Neural crest cell (in vitro differentiated cells): ENCODE data around the gene TBC1D19. TPM values are rescaled to one million over a fixed set of nuclear protein-coding genes. Genes with fewer than 3 reads are reported as not detected.

Experiments
- DNase-seq: peaks from one replicate; pipeline ENCODE4 v3.0.0; 2021; ENCODE audit warnings: low read depth, mixed read lengths, low spot score
- H3K27ac Mint-ChIP-seq: one replicate; pipeline ENCODE4 v1.8.0; 2021; ENCODE audit warnings: mild to moderate bottlenecking, mixed read lengths; ENCODE audit not compliant: unreplicated experiment
- H3K27me3 Mint-ChIP-seq: 2 replicates; pipeline ENCODE4 v1.8.0; 2021; ENCODE audit warnings: low read depth, mild to moderate bottlenecking, mixed read lengths
- H3K36me3 Mint-ChIP-seq: 2 replicates; pipeline ENCODE4 v1.8.0; 2021; ENCODE audit warnings: low read depth, mild to moderate bottlenecking, mixed read lengths
- H3K4me1 Mint-ChIP-seq: 2 replicates; pipeline ENCODE4 v1.8.0; 2021; ENCODE audit warnings: mixed read lengths
- H3K4me3 Mint-ChIP-seq: one replicate; pipeline ENCODE4 v1.8.0; 2021; ENCODE audit warnings: mild to moderate bottlenecking, mixed read lengths
- H3K9me3 Mint-ChIP-seq: 2 replicates; pipeline ENCODE4 v1.8.0; 2021; ENCODE audit warnings: mixed read lengths
- total RNA-seq: library from RNA; stranded (reverse); gene quantifications from 2 replicates; pipeline ENCODE4 v1.2.1, GENCODE V29; 2021
- TF ChIP-seq, protein P1 (sequence below): fragments of 200-600 bp; sonication (generic); conservative IDR thresholded peaks from 2 replicates; pipeline ENCODE4 v1.5.0; 2021; ENCODE audit warnings: antibody characterized with exemption, mild to moderate bottlenecking

The TBC1D19 gene
- total RNA-seq, 1 donor from 2014 or later, result 9.2 TPM

DNA sequence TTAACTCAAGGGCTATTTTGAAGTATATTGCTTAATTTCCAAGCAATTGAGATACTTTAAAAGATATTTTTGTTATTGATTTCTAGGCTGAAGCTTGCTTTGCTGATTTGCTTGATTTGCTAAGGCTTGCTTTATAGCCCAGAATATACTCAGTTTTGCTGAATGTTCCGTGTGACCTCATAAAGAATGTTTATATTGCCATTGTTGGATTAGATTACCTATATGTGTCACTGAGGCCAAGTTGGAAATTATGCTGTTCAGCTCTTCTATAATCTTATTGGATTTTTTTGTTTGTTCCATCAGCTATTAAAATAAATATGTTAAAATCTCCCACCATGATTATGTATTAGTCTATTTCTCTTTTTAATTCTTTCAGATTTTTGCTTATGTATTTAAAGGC lies 13.0 kb downstream of the TBC1D19 start:
- Mint-ChIP-seq H3K27ac (no peak overlapping the region), H3K9me3 (peaks cover 16% of the 10 kb centered on the region), H3K27me3 (no peaks in the 10 kb centered on the region), H3K4me1 (no peaks in the 10 kb centered on the region), H3K4me3 (no peak overlapping the region), H3K36me3 (peaks cover 8% of the 10 kb centered on the region)
- TF ChIP-seq, protein P1, sequence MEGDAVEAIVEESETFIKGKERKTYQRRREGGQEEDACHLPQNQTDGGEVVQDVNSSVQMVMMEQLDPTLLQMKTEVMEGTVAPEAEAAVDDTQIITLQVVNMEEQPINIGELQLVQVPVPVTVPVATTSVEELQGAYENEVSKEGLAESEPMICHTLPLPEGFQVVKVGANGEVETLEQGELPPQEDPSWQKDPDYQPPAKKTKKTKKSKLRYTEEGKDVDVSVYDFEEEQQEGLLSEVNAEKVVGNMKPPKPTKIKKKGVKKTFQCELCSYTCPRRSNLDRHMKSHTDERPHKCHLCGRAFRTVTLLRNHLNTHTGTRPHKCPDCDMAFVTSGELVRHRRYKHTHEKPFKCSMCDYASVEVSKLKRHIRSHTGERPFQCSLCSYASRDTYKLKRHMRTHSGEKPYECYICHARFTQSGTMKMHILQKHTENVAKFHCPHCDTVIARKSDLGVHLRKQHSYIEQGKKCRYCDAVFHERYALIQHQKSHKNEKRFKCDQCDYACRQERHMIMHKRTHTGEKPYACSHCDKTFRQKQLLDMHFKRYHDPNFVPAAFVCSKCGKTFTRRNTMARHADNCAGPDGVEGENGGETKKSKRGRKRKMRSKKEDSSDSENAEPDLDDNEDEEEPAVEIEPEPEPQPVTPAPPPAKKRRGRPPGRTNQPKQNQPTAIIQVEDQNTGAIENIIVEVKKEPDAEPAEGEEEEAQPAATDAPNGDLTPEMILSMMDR, result no peak
- DNase-seq, result no peak

DNA sequence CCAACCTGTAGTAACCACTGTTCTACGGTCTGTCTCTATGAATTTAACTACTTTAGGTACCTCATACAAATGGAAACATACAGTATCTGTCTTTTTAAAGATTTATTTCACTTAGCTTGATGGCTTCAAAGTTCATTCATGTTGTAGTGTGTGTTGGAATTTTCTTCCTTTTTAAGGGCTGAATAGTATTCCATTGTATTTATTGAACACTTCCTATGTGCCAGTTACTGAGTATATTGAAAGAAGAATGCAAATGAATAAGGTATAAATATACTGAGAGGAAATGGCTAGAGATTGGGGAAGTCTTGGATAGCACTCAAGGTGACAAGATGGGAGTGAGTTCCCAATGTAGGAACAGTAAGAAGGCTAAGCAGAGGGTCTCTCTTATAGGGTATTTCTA lies 17.3 kb downstream of the TBC1D19 start:
- H3K4me1 Mint-ChIP-seq, result no peaks in the 10 kb centered on the region
- no peak overlapping the region for H3K4me3 Mint-ChIP-seq
- H3K27me3 Mint-ChIP-seq, result no peaks in the 10 kb centered on the region
- no peak for DNase-seq
- no peaks in the 10 kb centered on the region for H3K36me3 Mint-ChIP-seq
- H3K27ac Mint-ChIP-seq, result no peak overlapping the region
- TF ChIP-seq, protein P1, result no peak
- peaks cover 11% of the 10 kb centered on the region for H3K9me3 Mint-ChIP-seq

DNA sequence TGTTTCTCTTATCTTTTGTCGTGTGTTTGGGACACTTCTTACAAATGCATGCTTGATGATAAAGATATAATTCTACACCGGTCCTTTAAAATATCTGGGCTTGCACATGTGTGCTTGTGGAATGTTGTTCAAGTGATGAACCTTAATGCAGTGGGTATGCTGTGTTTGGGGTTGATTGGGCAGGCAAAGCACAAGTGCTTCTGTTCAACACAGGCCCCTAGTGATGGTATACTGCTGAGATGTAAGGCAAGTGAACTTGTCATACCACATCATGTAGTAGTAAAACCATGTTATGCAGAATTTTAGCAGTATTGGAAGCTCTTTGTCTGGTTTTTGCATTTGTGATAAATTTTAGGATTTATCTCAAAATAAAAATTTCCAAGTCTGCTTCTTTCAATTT lies 23.9 kb downstream of the TBC1D19 start:
- H3K36me3 Mint-ChIP-seq, result peaks cover 3% of the 10 kb centered on the region
- no peaks in the 10 kb centered on the region for H3K4me1 Mint-ChIP-seq
- TF ChIP-seq, protein P1, result no peak
- no peaks in the 10 kb centered on the region for H3K9me3 Mint-ChIP-seq
- no peaks in the 10 kb centered on the region for H3K27me3 Mint-ChIP-seq
- no peak for DNase-seq
- no peak overlapping the region for H3K4me3 Mint-ChIP-seq
- H3K27ac Mint-ChIP-seq, result no peak overlapping the region

DNA sequence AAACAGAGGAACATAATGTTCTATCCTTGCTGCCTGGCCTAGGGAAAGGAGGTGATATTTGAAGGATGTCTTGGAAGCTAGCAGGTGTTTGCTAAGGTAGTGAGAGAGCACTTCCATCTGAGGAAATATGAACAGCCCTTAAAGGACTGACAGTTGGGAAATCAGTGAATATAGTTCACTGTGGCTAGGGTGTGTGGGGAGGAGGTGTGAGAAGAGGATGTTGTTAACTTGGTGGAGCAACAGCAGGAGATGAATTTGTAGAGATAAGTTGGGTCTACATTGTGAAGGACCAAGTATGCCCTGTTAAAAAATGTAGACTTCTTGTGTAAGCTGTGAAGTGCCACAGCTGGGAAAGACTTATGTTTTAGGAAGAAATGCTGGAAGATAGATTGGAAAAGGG lies 25.5 kb downstream of the TBC1D19 start:
- Mint-ChIP-seq H3K36me3 (peaks cover 3% of the 10 kb centered on the region), H3K4me1 (no peaks in the 10 kb centered on the region), H3K9me3 (no peaks in the 10 kb centered on the region), H3K27ac (no peak overlapping the region), H3K4me3 (no peak overlapping the region), H3K27me3 (no peaks in the 10 kb centered on the region)
- TF ChIP-seq, protein P1, result no peak
- no peak for DNase-seq

DNA sequence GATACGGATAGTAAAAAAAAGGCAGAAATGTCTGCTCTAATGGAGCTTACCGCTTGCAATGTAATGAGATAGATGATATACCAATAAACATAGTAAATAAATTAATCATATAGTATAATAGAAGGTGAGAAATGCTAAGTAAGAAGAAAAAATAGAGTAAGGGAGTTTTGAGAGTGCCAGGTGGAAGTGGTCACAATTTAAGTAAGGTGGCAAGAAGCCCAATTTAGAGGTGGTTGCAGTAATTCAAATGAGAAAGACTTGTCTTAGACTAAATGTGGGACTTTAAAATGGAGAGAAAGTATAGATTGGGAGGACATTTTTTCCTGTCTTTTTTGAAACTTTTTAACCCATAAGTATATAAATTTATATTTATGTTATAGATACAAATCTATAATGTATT lies 26.0 kb downstream of the TBC1D19 start:
- H3K9me3 Mint-ChIP-seq, result no peaks in the 10 kb centered on the region
- H3K36me3 Mint-ChIP-seq, result peaks cover 3% of the 10 kb centered on the region
- TF ChIP-seq, protein P1, result no peak
- H3K27ac Mint-ChIP-seq, result no peak overlapping the region
- no peak for DNase-seq
- H3K27me3 Mint-ChIP-seq, result no peaks in the 10 kb centered on the region
- no peak overlapping the region for H3K4me3 Mint-ChIP-seq
- no peaks in the 10 kb centered on the region for H3K4me1 Mint-ChIP-seq

DNA sequence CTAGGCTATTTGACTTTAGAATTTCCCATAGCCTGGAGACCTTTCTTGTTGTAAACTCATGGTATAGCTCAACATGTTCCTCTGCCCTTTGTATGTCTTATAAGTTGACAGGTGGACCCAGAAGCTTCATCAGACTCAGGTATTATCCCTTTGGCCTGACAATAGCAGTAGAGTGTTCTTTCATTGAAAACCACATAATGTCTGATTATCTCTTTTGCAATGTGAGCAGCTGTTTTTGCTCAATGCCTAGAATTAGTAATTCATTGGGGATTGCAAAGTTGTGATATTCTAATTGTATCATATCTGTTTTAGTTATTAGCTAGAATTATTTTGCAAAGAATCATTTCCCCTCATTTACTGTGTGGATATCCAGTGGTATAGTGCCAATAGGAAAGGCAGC lies 27.5 kb downstream of the TBC1D19 start:
- Mint-ChIP-seq H3K27me3 (no peaks in the 10 kb centered on the region), H3K4me1 (no peaks in the 10 kb centered on the region), H3K27ac (no peak overlapping the region), H3K36me3 (peaks cover 3% of the 10 kb centered on the region), H3K4me3 (no peak overlapping the region), H3K9me3 (no peaks in the 10 kb centered on the region)
- DNase-seq, result no peak
- TF ChIP-seq, protein P1, result no peak
